ENCODE data around the gene ARL8B. TPM values are rescaled to one million over a fixed set of nuclear protein-coding genes. Genes with fewer than 3 reads are reported as not detected.
"Not testable (repeated sequence)": the region's sequence is repeated elsewhere in the genome, so short reads cannot be mapped to it uniquely, and the experiment has no call there.

ARL8B gene
- total RNA-seq, 2 experiments from 2014 or later = 41.0 to 44.0 TPM

DNA sequence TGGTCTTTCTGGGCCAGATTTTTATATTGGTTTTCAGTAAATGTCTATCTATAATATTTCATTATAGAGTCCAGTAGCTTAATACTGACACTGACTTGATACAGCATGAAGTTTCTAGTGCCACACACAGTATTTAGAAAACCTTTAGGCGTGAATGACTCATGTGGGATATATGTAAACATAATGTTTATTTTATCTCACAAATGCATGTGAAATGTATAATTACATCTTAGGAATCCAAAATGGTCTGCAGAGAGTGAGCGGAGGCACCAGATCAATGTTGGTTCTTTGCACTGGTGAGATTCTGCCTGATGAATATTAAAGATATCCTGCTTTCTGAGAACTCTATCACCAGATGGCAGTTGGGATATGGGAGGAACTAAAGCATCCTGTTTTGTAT, 56.9 kb downstream of the ARL8B start:
- Mint-ChIP-seq H3K4me1 (ENCODE audit: low read depth) (peaks cover 11% of the 10 kb centered on the region), H3K36me3 (ENCODE audit: low read depth) (peaks cover 50% of the 10 kb centered on the region), H3K27ac (peak overlapping the region; percentile 34)
- DNase-seq; ATAC-seq; H3K9me3 Mint-ChIP-seq (ENCODE audit: insufficient read depth); H3K27me3 Mint-ChIP-seq (ENCODE audit: low read depth); POLR2A ChIA-PET; H3K4me3 Mint-ChIP-seq: not testable (repeated sequence)
- CTCF ChIA-PET = interaction anchor here (0.6 to 2.0 kb wide), 3 partner anchors 11 to 43 kb away, joined by 3 to 6 read pairs (median 3); no protein-coding TSS in a partner anchor

DNA sequence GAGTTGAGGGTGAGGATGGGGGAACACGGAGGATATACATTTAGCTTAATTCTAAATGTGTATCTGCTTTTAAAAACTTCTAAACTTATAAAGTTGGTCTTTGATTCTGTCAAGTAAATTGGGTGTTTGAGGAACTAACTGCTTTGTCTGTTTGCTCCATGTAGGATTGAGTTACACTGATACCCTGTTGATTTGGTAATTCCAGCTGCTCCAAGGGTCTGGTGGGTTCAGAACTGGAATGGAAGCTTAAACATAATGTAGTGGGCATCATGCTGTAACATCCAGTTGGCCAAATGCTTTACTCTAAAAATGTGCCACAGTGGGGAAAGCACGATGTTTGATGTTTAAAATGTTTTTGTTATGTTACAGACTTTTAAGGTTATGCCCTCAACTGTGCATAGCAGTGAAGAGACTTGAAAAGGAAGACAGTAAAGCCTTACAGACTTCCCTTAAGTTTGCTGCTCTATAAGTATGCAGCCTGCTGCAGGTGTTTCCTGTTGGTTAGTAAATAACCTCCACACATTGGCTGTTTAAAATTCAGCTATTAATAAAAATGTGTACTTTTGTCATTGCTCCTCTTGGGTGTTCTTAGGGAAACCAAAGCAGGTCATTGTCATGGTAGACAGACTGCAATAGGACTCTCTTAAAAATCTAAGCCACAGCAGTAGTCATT, 59.5 kb downstream of the ARL8B start:
- H3K4me3 Mint-ChIP-seq = no peak overlapping the region
- CTCF ChIA-PET = interaction anchor here (1.4 kb wide), 1 partner anchor 470 kb away, joined by 4 read pairs; no protein-coding TSS in a partner anchor
- no peaks in the 10 kb centered on the region for H3K9me3 Mint-ChIP-seq (ENCODE audit: insufficient read depth)
- H3K36me3 Mint-ChIP-seq (ENCODE audit: low read depth) = peaks cover 40% of the 10 kb centered on the region
- no peaks in the 10 kb centered on the region for H3K27me3 Mint-ChIP-seq (ENCODE audit: low read depth)
- POLR2A ChIA-PET = interaction anchor here (1.6 kb wide), 1 partner anchor 10 kb away, joined by 7 read pairs; no protein-coding TSS in a partner anchor
- ATAC-seq (no peak), DNase-seq (no peak)
- H3K4me1 Mint-ChIP-seq (ENCODE audit: low read depth) = peaks cover 19% of the 10 kb centered on the region
- H3K27ac Mint-ChIP-seq = no peak overlapping the region

DNA sequence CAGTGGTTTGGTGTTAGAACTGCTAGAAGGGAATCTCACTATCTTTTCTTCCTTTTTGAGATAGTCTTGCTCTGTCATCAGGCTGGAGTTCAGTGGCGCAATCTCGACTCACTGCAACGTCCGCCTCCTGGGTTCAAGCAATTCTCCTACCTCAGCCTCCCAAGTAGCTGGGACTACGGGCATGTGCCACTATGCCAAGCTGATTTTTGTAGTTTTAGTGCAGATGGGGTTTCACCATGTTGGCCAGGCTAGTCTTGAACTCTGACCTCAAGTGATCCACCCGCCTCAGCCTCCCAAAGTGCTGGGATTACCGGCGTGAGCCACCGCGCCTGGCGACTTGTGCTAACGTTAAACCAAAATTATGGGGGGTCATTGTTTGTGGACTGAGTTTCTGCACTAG, 61.6 kb downstream of the ARL8B start:
- not testable (repeated sequence) for H3K4me3 Mint-ChIP-seq; ATAC-seq; H3K27ac Mint-ChIP-seq; H3K9me3 Mint-ChIP-seq (ENCODE audit: insufficient read depth); H3K27me3 Mint-ChIP-seq (ENCODE audit: low read depth); DNase-seq
- H3K36me3 Mint-ChIP-seq (ENCODE audit: low read depth) = peaks cover 32% of the 10 kb centered on the region
- ChIA-PET CTCF (interaction anchor here (1.3 kb wide), 1 partner anchor 472 kb away, joined by 3 read pairs; no protein-coding TSS in a partner anchor), POLR2A (interaction anchor here (0.7 kb wide), 1 partner anchor 52 kb away, joined by 3 read pairs; no protein-coding TSS in a partner anchor)
- peaks cover 24% of the 10 kb centered on the region for H3K4me1 Mint-ChIP-seq (ENCODE audit: low read depth)

DNA sequence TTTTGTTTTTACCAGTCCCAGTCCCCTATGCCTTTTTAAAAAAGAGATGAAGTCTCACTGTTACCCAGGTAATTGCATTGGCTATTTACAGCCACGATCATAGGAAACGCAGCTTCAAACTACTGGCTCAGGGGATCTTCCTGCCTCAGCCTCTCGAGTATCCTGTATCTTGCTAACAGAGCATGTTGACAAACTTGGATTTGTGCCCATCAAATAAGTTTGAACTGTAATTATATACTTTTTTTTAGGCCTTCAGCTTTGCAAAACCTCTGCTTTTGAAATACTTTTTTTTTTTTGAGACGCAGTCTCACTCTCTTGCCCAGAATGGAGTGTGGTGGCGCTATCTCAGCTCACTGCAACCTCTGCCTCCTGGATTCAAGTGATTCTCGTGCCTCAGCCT, 62.4 kb downstream of the ARL8B start:
- ATAC-seq (no peak), DNase-seq (no peak)
- H3K27ac Mint-ChIP-seq = no peak overlapping the region
- peaks cover 32% of the 10 kb centered on the region for H3K36me3 Mint-ChIP-seq (ENCODE audit: low read depth)
- H3K9me3 Mint-ChIP-seq (ENCODE audit: insufficient read depth) = no peaks in the 10 kb centered on the region
- CTCF ChIA-PET = interaction anchor here (1.3 to 1.9 kb wide), 3 partner anchors 13 to 473 kb away, joined by 3 to 9 read pairs (median 5); no protein-coding TSS in a partner anchor
- POLR2A ChIA-PET = interaction anchor here (0.7 kb wide), 1 partner anchor 52 kb away, joined by 3 read pairs; no protein-coding TSS in a partner anchor
- no peak overlapping the region for H3K4me3 Mint-ChIP-seq
- peaks cover 19% of the 10 kb centered on the region for H3K4me1 Mint-ChIP-seq (ENCODE audit: low read depth)
- H3K27me3 Mint-ChIP-seq (ENCODE audit: low read depth) = no peaks in the 10 kb centered on the region

DNA sequence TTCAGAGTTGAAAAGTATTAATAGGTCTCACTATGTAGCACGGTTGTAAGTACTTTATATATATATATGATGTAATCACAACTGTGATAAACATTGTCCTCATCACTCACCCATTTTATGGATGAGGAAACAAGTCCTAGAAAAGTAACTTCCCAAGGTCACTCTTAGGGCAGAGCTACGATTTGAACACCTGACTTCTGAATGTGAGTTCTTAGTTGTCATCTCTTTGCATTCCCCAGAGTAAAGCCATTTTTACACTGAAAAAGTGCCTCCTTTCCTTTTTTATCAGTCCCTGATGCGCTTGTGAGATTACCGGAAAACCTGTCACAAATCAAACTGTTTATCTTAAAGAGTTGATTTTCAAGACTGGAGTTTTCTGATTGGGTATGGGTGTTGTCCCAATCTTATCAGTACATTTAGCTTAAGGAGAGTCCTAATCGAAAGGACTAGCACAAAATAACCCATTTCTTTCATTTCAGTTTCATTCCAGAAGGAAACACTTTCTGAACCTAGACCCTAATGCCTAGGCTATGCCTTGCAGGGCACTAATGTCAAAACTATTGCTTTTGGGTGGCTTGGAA, 63.1 kb downstream of the ARL8B start:
- H3K36me3 Mint-ChIP-seq (ENCODE audit: low read depth) = peaks cover 37% of the 10 kb centered on the region
- no peak overlapping the region for H3K4me3 Mint-ChIP-seq
- no peak for DNase-seq
- no peak for ATAC-seq
- POLR2A ChIA-PET = no interaction called here
- CTCF ChIA-PET = interaction anchor here (1.5 to 1.9 kb wide), 2 partner anchors 12 to 48 kb away, joined by 5 to 9 read pairs; no protein-coding TSS in a partner anchor
- no peak overlapping the region for H3K27ac Mint-ChIP-seq
- no peaks in the 10 kb centered on the region for H3K27me3 Mint-ChIP-seq (ENCODE audit: low read depth)
- H3K4me1 Mint-ChIP-seq (ENCODE audit: low read depth) = peaks cover 22% of the 10 kb centered on the region
- no peaks in the 10 kb centered on the region for H3K9me3 Mint-ChIP-seq (ENCODE audit: insufficient read depth)

DNA sequence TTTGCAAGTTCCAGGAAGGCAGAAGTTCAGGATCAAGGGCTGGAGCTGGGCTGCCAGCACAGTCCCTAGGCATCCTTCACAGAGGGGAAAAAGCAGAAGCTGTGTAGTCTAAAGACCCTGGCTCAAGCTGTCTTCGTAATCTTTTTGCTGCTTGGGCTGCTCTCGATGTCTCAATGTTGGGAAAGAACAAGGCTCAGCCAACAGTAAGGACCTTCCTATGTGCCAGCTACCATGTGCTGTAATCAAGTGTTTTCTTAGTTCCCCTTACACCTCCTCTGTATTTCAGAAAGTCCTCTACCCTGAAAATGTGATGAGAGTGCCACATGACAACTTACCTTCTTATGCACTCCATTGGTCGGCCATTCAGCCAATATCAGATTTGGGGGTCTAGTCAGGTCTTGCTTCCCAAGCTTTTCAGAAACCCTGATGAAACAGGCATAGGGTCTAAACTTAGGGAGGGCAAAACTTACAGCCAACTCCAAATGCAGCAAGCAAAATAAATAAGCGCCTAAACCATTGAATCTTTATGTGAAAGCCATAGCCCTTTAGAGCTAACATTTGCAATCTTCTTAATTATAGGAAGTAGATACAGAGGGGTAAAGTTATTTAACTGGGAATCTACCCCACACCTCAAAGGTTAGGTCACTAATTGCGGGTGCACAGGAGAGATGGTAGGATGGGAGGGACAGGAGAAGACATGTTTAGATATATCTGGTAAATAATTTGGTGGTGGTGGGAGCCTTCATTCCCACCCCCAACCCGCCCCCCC, 64.2 kb downstream of the ARL8B start:
- CTCF ChIA-PET = interaction anchor here (1.3 to 3.3 kb wide), 5 partner anchors 10 to 475 kb away, joined by 4 to 19 read pairs (median 8); no protein-coding TSS in a partner anchor
- Mint-ChIP-seq H3K4me1 (ENCODE audit: low read depth) (peaks cover 25% of the 10 kb centered on the region), H3K9me3 (ENCODE audit: insufficient read depth) (no peaks in the 10 kb centered on the region), H3K36me3 (ENCODE audit: low read depth) (peaks cover 31% of the 10 kb centered on the region), H3K27me3 (ENCODE audit: low read depth) (no peaks in the 10 kb centered on the region), H3K4me3 (peak overlapping the region; percentile 96), H3K27ac (peak overlapping the region; percentile 13)
- DNase-seq (no peak), ATAC-seq (no peak)
- POLR2A ChIA-PET = interaction anchor here (1.5 to 3.9 kb wide), 3 partner anchors 11 to 206 kb away, joined by 5 to 56 read pairs (median 25); partner anchors contain the start of genes ARL8B and BHLHE40

DNA sequence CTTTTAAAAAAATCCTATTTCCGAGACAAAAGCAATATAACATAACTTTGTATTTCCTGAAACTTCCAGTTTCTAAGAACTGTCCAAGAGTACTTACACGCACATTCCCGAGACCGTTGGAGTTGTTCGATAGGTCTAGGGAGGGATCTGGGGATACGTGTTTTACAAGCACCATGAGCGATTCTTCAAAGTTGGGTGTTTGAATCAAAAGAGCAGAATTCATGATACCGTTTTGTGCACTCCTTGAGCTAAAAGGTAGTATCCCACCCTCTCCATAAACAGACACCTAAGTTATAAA, 64.7 kb downstream of the ARL8B start:
- Mint-ChIP-seq H3K4me3 (peak overlapping the region; percentile 96), H3K9me3 (ENCODE audit: insufficient read depth) (no peaks in the 10 kb centered on the region), H3K27ac (peak overlapping the region; percentile 97), H3K36me3 (ENCODE audit: low read depth) (peaks cover 31% of the 10 kb centered on the region), H3K4me1 (ENCODE audit: low read depth) (peaks cover 26% of the 10 kb centered on the region), H3K27me3 (ENCODE audit: low read depth) (no peaks in the 10 kb centered on the region)
- CTCF ChIA-PET = interaction anchor here (1.3 to 3.3 kb wide), 4 partner anchors 10 to 475 kb away, joined by 4 to 19 read pairs (median 6); no protein-coding TSS in a partner anchor
- POLR2A ChIA-PET = interaction anchor here (1.5 to 3.9 kb wide), 3 partner anchors 11 to 207 kb away, joined by 5 to 56 read pairs (median 25); partner anchors contain the start of genes ARL8B and BHLHE40
- no peak for DNase-seq
- no peak for ATAC-seq

DNA sequence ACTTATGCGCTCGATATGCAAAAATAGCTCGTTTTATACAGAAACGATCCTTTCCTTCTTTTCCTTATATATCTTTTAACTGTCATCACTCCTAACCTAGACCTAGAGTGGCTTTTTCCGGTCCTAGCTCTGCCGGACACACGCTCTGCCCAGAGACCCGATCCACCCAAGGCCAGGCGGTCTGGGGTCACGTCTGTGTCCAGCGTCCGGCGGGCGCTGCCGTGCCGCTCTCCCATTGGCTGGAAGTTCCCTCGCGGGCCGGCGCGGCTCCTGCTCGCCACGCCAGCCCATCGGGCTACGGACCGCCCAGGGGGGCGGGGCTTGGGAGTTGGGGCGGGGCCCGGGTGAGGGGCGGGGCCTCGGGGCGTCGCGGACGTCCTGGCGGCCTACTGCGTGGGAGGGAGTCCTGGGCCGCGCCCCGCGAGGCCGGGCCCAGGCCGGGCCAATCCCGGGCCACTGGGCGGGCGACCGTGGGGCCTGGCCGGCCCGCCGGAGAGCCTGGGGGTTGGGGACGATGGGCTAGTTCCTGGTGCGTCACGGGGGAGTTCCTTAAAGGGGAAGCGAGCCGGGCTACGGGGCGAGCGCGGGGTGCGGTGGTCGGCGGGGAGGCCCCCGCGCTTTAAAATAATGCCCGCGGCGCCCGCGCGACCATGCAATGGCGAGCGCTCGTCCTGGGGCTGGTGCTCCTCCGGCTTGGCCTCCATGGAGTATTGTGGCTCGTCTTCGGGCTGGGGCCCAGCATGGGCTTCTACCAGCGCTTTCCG, 65.2 kb downstream of the ARL8B start, which contains the start of gene EDEM1:
Gene EDEM1 (plus strand): TSS at position 552 of the 764 bp plus-strand sequence. CDS start 99 bp downstream, at position 651.
- peak within 1 kb of the TSS; percentile 99 for H3K27ac Mint-ChIP-seq
- H3K4me1 Mint-ChIP-seq (ENCODE audit: low read depth) = peaks cover 31% of the 10 kb centered on the region
- H3K36me3 Mint-ChIP-seq (ENCODE audit: low read depth) = peaks cover 31% of the 10 kb centered on the region

DNA sequence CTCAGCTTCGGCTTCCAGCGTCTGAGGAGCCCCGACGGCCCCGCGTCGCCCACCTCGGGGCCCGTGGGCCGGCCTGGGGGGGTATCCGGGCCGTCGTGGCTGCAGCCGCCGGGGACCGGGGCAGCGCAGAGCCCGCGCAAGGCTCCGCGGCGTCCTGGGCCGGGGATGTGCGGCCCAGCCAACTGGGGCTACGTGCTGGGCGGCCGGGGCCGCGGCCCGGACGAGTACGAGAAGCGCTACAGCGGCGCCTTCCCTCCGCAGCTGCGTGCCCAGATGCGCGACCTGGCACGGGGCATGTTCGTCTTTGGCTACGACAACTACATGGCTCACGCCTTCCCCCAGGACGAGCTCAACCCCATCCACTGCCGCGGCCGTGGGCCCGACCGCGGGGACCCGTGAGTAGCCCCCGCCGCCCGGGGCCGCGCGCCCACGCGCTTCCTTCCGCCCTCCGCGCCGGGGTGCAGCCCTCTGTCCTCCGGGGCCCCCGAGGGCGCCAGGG, 65.9 kb downstream of the ARL8B start:
- peak; percentile 59 for DNase-seq
- peak overlapping the region; percentile 99 for H3K27ac Mint-ChIP-seq
- H3K4me3 Mint-ChIP-seq = peak overlapping the region; percentile 96
- peaks cover 35% of the 10 kb centered on the region for H3K36me3 Mint-ChIP-seq (ENCODE audit: low read depth)
- ATAC-seq = peak; percentile 42
- ChIA-PET CTCF (interaction anchor here (1.2 to 3.3 kb wide), 5 partner anchors 9 to 476 kb away, joined by 3 to 19 read pairs (median 5); partner anchors contain the start of gene ARL8B), POLR2A (interaction anchor here (1.1 to 3.9 kb wide), 7 partner anchors 10 to 353 kb away, joined by 3 to 56 read pairs (median 5); partner anchors contain the start of genes ARL8B and BHLHE40)
- H3K27me3 Mint-ChIP-seq (ENCODE audit: low read depth) = no peaks in the 10 kb centered on the region
- H3K9me3 Mint-ChIP-seq (ENCODE audit: insufficient read depth) = no peaks in the 10 kb centered on the region
- peaks cover 37% of the 10 kb centered on the region for H3K4me1 Mint-ChIP-seq (ENCODE audit: low read depth)

More for the DNA sequence above, 65.2 kb downstream of the ARL8B start, which contains the start of gene EDEM1:
- H3K9me3 Mint-ChIP-seq (ENCODE audit: insufficient read depth) = no peaks in the 10 kb centered on the region
- DNase-seq (peak; percentile 94), ATAC-seq (peak; percentile 95)
- ChIA-PET POLR2A (interaction anchor here (1.1 to 3.9 kb wide), 5 partner anchors 10 to 353 kb away, joined by 3 to 56 read pairs (median 5); partner anchors contain the start of genes ARL8B and BHLHE40), CTCF (interaction anchor here (1.3 to 3.3 kb wide), 7 partner anchors 10 to 476 kb away, joined by 3 to 19 read pairs (median 5); partner anchors contain the start of gene ARL8B)
- peak within 1 kb of the TSS; percentile 96 for H3K4me3 Mint-ChIP-seq
- H3K27me3 Mint-ChIP-seq (ENCODE audit: low read depth) = no peaks in the 10 kb centered on the region
